ENCODE measurements around the gene PKD1. TPM values are rescaled to one million over a fixed set of nuclear protein-coding genes. Genes with fewer than 3 reads are reported as not detected.

PKD1 gene
- total and polyA plus RNA-seq, 2 of the 13 experiments (the other 11 are each of a cell fraction or from before 2014, with no cell fraction given), result 22.1 to 23.0 TPM

DNA sequence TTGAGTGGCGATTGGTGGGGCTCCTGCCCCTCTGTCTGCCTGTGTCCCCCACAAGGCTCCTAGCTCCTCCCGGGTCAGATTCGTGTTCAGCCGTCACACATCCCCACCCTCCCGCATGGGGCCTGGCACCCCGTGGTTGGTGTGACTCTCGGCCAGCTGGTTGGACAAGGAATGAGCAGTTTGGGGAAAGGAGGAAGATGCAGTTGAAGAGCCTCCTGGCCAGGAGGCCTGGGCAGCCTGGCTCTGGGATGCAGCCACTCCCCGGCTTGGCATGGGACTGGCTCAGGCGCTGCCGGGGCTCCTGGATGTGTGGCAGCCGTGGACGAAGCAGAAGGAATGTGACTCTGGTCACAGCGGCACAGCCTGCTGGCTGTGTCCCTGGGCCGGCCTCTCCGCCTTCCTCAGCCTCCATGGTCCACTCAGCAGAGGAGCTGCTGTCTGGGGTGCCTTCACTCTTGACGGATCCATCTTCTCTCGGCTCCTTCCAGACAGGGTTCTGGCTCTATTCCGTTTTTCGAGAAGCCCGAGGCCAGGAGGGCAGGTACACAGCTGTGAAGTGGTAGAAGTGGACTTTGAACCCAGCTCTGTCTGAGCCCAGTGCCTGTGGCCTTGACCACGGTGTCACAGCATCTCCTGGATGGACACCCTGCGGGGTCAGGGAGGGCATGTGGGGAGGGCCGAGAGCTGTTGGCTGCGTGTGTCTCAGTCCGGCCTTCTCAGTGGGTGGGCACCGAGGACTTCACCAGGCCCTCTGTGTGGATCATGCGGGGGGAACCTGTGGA, 22.0 kb upstream of the PKD1 start (continued):
- TF ChIP-seq, protein P1, sequence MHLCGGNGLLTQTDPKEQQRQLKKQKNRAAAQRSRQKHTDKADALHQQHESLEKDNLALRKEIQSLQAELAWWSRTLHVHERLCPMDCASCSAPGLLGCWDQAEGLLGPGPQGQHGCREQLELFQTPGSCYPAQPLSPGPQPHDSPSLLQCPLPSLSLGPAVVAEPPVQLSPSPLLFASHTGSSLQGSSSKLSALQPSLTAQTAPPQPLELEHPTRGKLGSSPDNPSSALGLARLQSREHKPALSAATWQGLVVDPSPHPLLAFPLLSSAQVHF (CRISPR knock-in tag; IDR thresholded peaks at IDR 0.05), result no peak
- no peak for TF ChIP-seq IKZF1 (IDR thresholded peaks at IDR 0.05)
- peak; percentile 82 for TF ChIP-seq HIVEP1 (CRISPR knock-in tag; IDR thresholded peaks at IDR 0.05)
- TF ChIP-seq ZNF12 (CRISPR knock-in tag; IDR thresholded peaks at IDR 0.05), result peak; percentile 31; the same call in 1 of the 2 replicates
- TF ChIP-seq, protein P2, sequence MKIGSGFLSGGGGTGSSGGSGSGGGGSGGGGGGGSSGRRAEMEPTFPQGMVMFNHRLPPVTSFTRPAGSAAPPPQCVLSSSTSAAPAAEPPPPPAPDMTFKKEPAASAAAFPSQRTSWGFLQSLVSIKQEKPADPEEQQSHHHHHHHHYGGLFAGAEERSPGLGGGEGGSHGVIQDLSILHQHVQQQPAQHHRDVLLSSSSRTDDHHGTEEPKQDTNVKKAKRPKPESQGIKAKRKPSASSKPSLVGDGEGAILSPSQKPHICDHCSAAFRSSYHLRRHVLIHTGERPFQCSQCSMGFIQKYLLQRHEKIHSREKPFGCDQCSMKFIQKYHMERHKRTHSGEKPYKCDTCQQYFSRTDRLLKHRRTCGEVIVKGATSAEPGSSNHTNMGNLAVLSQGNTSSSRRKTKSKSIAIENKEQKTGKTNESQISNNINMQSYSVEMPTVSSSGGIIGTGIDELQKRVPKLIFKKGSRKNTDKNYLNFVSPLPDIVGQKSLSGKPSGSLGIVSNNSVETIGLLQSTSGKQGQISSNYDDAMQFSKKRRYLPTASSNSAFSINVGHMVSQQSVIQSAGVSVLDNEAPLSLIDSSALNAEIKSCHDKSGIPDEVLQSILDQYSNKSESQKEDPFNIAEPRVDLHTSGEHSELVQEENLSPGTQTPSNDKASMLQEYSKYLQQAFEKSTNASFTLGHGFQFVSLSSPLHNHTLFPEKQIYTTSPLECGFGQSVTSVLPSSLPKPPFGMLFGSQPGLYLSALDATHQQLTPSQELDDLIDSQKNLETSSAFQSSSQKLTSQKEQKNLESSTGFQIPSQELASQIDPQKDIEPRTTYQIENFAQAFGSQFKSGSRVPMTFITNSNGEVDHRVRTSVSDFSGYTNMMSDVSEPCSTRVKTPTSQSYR (CRISPR knock-in tag; IDR thresholded peaks at IDR 0.05; ENCODE audit: borderline replicate concordance), result peak; percentile 65; the same call in 1 of the 2 replicates
- TF ChIP-seq KMT2A (CRISPR knock-in tag; IDR thresholded peaks at IDR 0.05), result peak; percentile 72; the same call in 1 of the 2 replicates
- TF ChIP-seq, protein P3, sequence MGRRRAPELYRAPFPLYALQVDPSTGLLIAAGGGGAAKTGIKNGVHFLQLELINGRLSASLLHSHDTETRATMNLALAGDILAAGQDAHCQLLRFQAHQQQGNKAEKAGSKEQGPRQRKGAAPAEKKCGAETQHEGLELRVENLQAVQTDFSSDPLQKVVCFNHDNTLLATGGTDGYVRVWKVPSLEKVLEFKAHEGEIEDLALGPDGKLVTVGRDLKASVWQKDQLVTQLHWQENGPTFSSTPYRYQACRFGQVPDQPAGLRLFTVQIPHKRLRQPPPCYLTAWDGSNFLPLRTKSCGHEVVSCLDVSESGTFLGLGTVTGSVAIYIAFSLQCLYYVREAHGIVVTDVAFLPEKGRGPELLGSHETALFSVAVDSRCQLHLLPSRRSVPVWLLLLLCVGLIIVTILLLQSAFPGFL (CRISPR knock-in tag; IDR thresholded peaks at IDR 0.05), result no peak
- no peak for TF ChIP-seq WIZ (CRISPR knock-in tag; IDR thresholded peaks at IDR 0.05)
- TF ChIP-seq ZNF33A (CRISPR knock-in tag; IDR thresholded peaks at IDR 0.05; ENCODE audit: borderline replicate concordance), result no peak
- TF ChIP-seq FOXK1 (CRISPR knock-in tag; IDR thresholded peaks at IDR 0.05; ENCODE audit: borderline replicate concordance, low read depth), result peak; percentile 60; the same call in 1 of the 2 replicates
- no peak for TF ChIP-seq NONO (IDR thresholded peaks at IDR 0.05)
- peak; percentile 93 for TF ChIP-seq NONO (CRISPR knock-in tag; conservative IDR thresholded peaks at IDR 0.05)
- TF ChIP-seq AGO1 (IDR thresholded peaks at IDR 0.05; ENCODE audit: low read depth, low read length, poor library complexity, severe bottlenecking), result peak; percentile 67
- peak; percentile 50; the same call in 1 of the 2 replicates for TF ChIP-seq CBX5 (CRISPR knock-in tag; IDR thresholded peaks at IDR 0.05; ENCODE audit: borderline replicate concordance)
- no peak for TF ChIP-seq HNRNPUL1 (IDR thresholded peaks at IDR 0.05; ENCODE audit: low read depth, low read length)
- TF ChIP-seq ZNF761 (CRISPR knock-in tag; conservative IDR thresholded peaks at IDR 0.05), result 0 out of 2 replicates have a peak, but pooled peaks have one; percentile 15
- peak; percentile 100 for TF ChIP-seq HNF4A (CRISPR knock-in tag; IDR thresholded peaks at IDR 0.05)
- no peak for TF ChIP-seq ZFP36 (IDR thresholded peaks at IDR 0.05; ENCODE audit: borderline replicate concordance, low read depth, low read length, partially characterized antibody)
- no peak for TF ChIP-seq ZSCAN25 (CRISPR knock-in tag; IDR thresholded peaks at IDR 0.05)
- TF ChIP-seq, protein P4, sequence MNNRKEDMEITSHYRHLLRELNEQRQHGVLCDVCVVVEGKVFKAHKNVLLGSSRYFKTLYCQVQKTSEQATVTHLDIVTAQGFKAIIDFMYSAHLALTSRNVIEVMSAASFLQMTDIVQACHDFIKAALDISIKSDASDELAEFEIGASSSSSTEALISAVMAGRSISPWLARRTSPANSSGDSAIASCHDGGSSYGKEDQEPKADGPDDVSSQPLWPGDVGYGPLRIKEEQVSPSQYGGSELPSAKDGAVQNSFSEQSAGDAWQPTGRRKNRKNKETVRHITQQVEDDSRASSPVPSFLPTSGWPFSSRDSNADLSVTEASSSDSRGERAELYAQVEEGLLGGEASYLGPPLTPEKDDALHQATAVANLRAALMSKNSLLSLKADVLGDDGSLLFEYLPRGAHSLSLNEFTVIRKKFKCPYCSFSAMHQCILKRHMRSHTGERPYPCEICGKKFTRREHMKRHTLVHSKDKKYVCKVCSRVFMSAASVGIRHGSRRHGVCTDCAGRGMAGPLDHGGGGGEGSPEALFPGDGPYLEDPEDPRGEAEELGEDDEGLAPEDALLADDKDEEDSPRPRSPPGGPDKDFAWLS (CRISPR knock-in tag; IDR thresholded peaks at IDR 0.05; ENCODE audit: borderline replicate concordance), result no peak
- TF ChIP-seq, protein P5, sequence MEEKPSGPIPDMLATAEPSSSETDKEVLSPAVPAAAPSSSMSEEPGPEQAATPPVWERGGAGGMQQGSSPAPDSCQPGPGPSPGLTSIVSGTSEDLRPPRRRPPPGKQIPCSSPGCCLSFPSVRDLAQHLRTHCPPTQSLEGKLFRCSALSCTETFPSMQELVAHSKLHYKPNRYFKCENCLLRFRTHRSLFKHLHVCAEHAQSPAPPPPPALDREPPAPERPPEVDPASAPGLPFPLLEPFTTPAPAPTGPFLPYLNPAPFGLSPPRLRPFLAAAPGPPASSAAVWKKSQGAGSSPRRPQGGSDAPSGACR (CRISPR knock-in tag; IDR thresholded peaks at IDR 0.05), result peak; percentile 64; the same call in 1 of the 2 replicates
